H1 (cell line): Measurements from ENCODE around the gene BTBD18. TPM values are rescaled to one million over a fixed set of nuclear protein-coding genes. Genes with fewer than 3 reads are reported as not detected.

Source experiments
- CEBPB ChIP-seq: IDR thresholded peaks from 2 replicates; pipeline ENCODE4 v1.6.1; 2012; ENCODE audit warnings: low read depth, low read length
- GABPA ChIP-seq: IDR thresholded peaks from 2 replicates; pipeline ENCODE4 v1.6.1; 2011; ENCODE audit warnings: mild to moderate bottlenecking, low read length, moderate library complexity, borderline replicate concordance; ENCODE audit not compliant: insufficient read depth
- RAD21 ChIP-seq, 2 experiments: IDR thresholded peaks in 1 of 2; conservative IDR thresholded peaks in 1 of 2; 2 replicates each; pipeline ENCODE4 v1.6.1; 2011; ENCODE audit warnings: low read depth in 2 of 2, low read length in 2 of 2, improper control_type of control experiment in 1 of 2, inconsistent platforms in 1 of 2, mild to moderate bottlenecking in 1 of 2, moderate library complexity in 1 of 2
- SP2 ChIP-seq: IDR thresholded peaks from 2 replicates; pipeline ENCODE4 v1.6.1; 2012; ENCODE audit warnings: mild to moderate bottlenecking, low read length, inconsistent platforms
- polyA plus RNA-seq, 7 experiments: library from polyadenylated mRNA; depleted of rRNA in 3 of 7; stranded (reverse) in 5 of 7; unstranded in 2 of 7; fragments of >200 nt in 5 of 7; fragments of 200-250 nt in 2 of 7; gene quantifications; 1 replicate in 5 of 7; 2 replicates in 1 of 7; 4 replicates in 1 of 7; pipeline versions ENCODE4 v1.2.1 to v1.2.3, GENCODE V29; 2011 to 2013; ENCODE audit warnings: missing spikeins in 2 of 7, mixed read lengths in 2 of 7
- total RNA-seq: library from RNA; stranded (reverse); fragmentation: NEBNext Ultra II Directional; extraction: Animal tissue kit (Norgen Biotek cat#: 25700); gene quantifications from 2 replicates; pipeline ENCODE4 v1.2.1, GENCODE V29; 2021
- TF ChIP-seq, protein P1 (sequence below): IDR thresholded peaks from 2 replicates; pipeline ENCODE4 v1.6.1; 2012; ENCODE audit warnings: inconsistent platforms
- TF ChIP-seq, protein P2 (sequence below): IDR thresholded peaks from 2 replicates; pipeline ENCODE4 v1.6.1; 2011; ENCODE audit warnings: low read depth, mild to moderate bottlenecking, low read length; ENCODE audit not compliant: insufficient read depth

BTBD18 gene
- total and polyA plus RNA-seq, 2 of the 8 experiments (the other 6 are each of a cell fraction or from before 2014, with no cell fraction given), result 0.03 TPM; not detected in 1

DNA sequence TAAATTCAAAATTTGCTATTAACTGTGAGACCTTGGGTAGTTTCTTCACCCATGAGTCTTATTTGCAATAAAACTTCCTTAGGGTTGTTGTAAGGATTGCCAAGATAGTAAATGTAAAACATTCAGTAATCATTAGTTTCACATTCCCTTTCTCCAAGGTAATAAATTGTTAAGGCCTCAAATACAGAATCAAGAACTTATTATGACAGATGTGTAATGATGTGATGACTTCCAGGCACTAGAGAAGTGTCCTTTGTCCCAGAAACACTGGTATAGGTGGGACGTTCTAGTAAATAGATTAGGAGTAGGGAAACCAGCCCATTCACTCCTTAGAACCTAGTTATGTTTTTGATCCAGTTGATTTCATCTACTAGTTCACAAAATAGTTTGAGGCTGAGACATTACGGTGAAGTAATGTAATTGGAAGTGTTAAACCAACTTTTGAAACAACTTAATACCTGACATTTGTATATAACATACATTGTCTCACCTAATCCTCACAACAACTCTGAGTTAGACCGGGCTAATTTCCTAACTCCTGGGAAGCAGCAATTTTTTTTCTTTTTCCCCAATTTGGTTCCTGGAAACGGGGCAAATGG lies 35.5 kb upstream of the BTBD18 start (continued):
- TF ChIP-seq, protein P1, sequence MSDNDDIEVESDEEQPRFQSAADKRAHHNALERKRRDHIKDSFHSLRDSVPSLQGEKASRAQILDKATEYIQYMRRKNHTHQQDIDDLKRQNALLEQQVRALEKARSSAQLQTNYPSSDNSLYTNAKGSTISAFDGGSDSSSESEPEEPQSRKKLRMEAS, result no peak
- TF ChIP-seq GABPA, result no peak
- TF ChIP-seq, protein P2, sequence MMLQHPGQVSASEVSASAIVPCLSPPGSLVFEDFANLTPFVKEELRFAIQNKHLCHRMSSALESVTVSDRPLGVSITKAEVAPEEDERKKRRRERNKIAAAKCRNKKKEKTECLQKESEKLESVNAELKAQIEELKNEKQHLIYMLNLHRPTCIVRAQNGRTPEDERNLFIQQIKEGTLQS, result no peak
- TF ChIP-seq SP2, result no peak
- no peak for TF ChIP-seq CEBPB
- no peak for TF ChIP-seq RAD21 (IDR thresholded peaks at IDR 0.05 in 1 of 2, conservative IDR thresholded peaks at IDR 0.05 in 1 of 2; ENCODE audit: low read depth in 2 of 2, low read length in 2 of 2)
- TF ChIP-seq, all 59 proteins: peak for 0
